Tibial nerve (tissue), 4 donors: ENCODE data around the gene MEIS1.

Experiments
- CTCF ChIP-seq, 5 experiments: fragments of 200-600 bp in 3 of 5; fragments of 450-650 bp in 2 of 5; sonication (generic) in 3 of 5; IDR thresholded peaks; one replicate each; pipeline ENCODE4 v1.5.1; 2016 to 2019; ENCODE audit warnings: antibody characterized with exemption in 5 of 5, mild to moderate bottlenecking in 3 of 5, moderate library complexity in 2 of 5
- EP300 ChIP-seq, 2 donors: sonication (generic); formaldehyde crosslinking; IDR thresholded peaks; one replicate each; pipeline ENCODE4 v1.6.1; 2017; ENCODE audit warnings: antibody characterized with exemption in 2 of 2, mild to moderate bottlenecking in 1 of 2
- POLR2A ChIP-seq, 2 donors: fragments of 450-650 bp; IDR thresholded peaks; one replicate each; pipeline ENCODE4 v1.6.1; 2017; ENCODE audit warnings: antibody characterized with exemption in 2 of 2, mild to moderate bottlenecking in 2 of 2, moderate library complexity in 2 of 2

GRCh38 chr2:66418381-66418780 is 16.5 kb upstream of the MEIS1 start:
- TF ChIP-seq CTCF (IDR thresholded peaks at IDR 0.05) (no peak), POLR2A (IDR thresholded peaks at IDR 0.05) (no peak), EP300 (IDR thresholded peaks at IDR 0.05) (no peak)
